Neutrophil (primary cell): ENCODE measurements around the gene DPP8.

Experiments used
- H3K27ac ChIP-seq: fragments of 200-600 bp; sonication (generic); 2 replicates; pipeline ENCODE4 v1.5.1; 2016; ENCODE audit warnings: mild to moderate bottlenecking, moderate library complexity
- H3K27me3 ChIP-seq: fragments of 200-600 bp; sonication (generic); 2 replicates; pipeline ENCODE4 v1.6.0; 2016; ENCODE audit warnings: mild to moderate bottlenecking
- H3K36me3 ChIP-seq: fragments of 200-600 bp; sonication (generic); 2 replicates; pipeline ENCODE4 v1.5.1; 2017
- H3K4me1 ChIP-seq, 2 experiments: fragments of 200-600 bp in 1 of 2; sonication (generic) in 1 of 2; 1 replicate in 1 of 2; 2 replicates in 1 of 2; pipeline versions ENCODE4 v1.5.1 to v1.6.1; 2013 to 2016; ENCODE audit warnings: low read depth in 1 of 2, low read length in 1 of 2, mild to moderate bottlenecking in 1 of 2, moderate library complexity in 1 of 2; ENCODE audit not compliant: control insufficient read depth in 1 of 2, insufficient read depth in 1 of 2
- H3K4me3 ChIP-seq, 2 experiments: fragments of 200-600 bp in 1 of 2; sonication (generic) in 1 of 2; 1 replicate in 1 of 2; 2 replicates in 1 of 2; pipeline ENCODE4 v1.5.1; 2013 to 2016; ENCODE audit warnings: low read depth in 1 of 2, low read length in 1 of 2, mild to moderate bottlenecking in 1 of 2, moderate library complexity in 1 of 2
- H3K9me3 ChIP-seq: fragments of 200-600 bp; sonication (generic); 2 replicates; pipeline ENCODE4 v1.5.1; 2016
- TF ChIP-seq, protein P1 (sequence below): fragments of 200-600 bp; sonication (generic); IDR thresholded peaks from 2 replicates; pipeline ENCODE4 v1.5.1; 2016; ENCODE audit warnings: antibody characterized with exemption

Gene DPP8

DNA sequence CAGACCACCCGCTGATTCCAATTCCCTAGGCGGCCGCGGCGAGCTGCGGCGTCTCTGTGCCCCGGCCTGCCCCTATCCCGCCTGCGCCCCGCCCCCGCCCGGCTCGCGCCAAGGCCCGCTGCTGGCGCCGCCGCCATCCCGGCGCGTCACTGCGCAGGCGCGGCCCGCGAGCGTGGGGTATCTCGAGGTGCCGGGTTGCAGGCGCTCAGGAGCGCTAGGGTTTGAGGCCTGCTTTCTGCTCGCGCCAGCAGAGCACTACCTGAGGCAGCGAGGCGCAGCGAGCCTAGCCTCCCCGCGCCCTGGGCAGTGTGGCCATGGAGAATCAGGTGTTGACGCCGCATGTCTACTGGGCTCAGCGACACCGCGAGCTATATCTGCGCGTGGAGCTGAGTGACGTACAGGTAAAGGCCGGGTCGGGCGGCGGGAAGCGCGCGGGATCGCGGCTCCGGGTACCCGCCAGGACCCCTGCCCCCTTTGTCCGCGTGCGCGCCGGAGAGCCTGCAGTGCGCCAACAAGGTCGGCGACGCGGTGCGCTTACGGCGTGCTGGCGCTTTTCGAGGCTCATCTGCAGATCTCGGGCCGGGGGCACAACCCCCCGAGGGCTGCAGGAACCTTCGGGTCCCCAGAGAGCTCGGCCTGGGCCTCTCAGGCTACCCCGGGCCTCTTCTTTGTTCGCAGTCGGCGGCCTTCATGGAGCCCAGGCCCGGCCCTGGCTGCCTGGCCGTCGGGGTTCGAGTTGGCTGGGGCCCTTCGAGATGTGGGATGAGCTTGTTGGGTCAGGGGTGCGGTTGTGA, 13.0 kb upstream of the DPP8 start, which contains the start of gene HACD3:
Gene HACD3 (plus strand): TSS at position 146 of the 794 bp plus-strand sequence. CDS start 169 bp downstream, at position 315.
- TF ChIP-seq, protein P1, sequence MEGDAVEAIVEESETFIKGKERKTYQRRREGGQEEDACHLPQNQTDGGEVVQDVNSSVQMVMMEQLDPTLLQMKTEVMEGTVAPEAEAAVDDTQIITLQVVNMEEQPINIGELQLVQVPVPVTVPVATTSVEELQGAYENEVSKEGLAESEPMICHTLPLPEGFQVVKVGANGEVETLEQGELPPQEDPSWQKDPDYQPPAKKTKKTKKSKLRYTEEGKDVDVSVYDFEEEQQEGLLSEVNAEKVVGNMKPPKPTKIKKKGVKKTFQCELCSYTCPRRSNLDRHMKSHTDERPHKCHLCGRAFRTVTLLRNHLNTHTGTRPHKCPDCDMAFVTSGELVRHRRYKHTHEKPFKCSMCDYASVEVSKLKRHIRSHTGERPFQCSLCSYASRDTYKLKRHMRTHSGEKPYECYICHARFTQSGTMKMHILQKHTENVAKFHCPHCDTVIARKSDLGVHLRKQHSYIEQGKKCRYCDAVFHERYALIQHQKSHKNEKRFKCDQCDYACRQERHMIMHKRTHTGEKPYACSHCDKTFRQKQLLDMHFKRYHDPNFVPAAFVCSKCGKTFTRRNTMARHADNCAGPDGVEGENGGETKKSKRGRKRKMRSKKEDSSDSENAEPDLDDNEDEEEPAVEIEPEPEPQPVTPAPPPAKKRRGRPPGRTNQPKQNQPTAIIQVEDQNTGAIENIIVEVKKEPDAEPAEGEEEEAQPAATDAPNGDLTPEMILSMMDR, result no peak
- Histone ChIP-seq H3K36me3 (no peaks in the 10 kb centered on the region), H3K27ac (no peak within 1 kb of the TSS), H3K4me3 (peak within 1 kb of the TSS; percentile 69 to 80), H3K27me3 (no peaks in the 10 kb centered on the region), H3K4me1 (peaks cover 12% of the 10 kb centered on the region in 2 experiments), H3K9me3 (no peaks in the 10 kb centered on the region)

DNA sequence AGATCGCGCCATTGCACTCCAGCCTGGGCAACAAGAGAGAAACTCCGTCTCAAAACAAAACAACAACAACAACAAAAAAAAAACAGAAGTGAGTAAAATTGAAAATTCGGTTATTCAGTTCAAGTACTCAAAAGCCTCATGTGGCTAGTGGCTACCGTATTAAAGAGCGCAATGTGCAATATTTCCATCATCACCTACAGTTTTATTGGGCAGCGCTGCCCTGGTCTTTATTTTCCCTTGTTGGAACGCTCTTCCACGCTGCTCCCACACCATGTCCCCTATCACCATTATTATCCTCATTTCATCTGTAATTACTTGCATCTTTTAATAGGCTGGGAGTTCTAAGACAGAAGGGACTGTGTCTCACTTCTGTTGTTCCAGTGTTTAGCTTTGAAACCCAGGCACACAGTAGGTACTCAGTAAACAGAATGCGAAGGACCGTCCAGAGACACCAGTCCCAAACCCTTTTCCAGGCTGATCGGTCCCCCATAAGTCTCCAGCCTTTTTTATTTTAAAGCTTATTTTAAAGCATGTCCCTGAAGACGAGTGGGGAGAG, 12.4 kb upstream of the DPP8 start:
- Histone ChIP-seq H3K36me3 (no peaks in the 10 kb centered on the region), H3K27me3 (no peaks in the 10 kb centered on the region), H3K4me1 (peaks cover 12% of the 10 kb centered on the region in 2 experiments), H3K4me3 (peak overlapping the region; percentile 69 to 80), H3K9me3 (no peaks in the 10 kb centered on the region), H3K27ac (no peak overlapping the region)
- TF ChIP-seq, protein P1, result no peak

DNA sequence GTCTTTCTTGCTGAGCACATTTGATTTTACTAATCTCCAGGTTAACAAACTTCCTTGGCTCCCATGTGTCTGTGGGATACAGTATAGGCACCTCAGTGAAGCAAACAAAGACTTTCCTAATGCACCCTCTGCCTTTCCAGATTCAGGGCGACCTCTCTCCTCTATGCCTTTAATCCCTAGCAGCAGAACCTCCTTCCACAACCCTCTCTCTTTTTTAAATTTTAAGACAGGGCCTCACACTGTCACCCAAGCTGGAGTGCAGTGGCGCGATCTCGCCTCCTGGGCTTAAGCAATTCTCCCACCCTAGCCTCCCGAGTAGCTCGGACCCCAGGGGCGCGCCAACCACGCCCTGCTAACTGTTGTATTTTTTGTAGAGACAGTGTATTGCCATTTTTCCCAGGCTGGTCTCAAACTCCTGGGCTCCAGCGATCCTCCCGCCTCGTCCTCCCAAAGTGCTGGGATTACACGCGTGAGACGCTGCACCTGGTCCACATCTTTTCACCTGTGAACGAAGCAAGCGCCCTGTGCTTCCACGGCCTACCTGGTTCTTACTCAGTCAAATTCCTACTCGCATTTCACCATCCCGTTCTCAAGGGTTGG, 11.1 kb upstream of the DPP8 start:
- H3K4me3 ChIP-seq, result no peak overlapping the region
- H3K9me3 ChIP-seq, result no peaks in the 10 kb centered on the region
- TF ChIP-seq, protein P1, result no peak
- H3K27me3 ChIP-seq, result no peaks in the 10 kb centered on the region
- no peak overlapping the region for H3K27ac ChIP-seq
- no peaks in the 10 kb centered on the region for H3K36me3 ChIP-seq
- H3K4me1 ChIP-seq, result peaks cover 12% of the 10 kb centered on the region in 2 experiments

DNA sequence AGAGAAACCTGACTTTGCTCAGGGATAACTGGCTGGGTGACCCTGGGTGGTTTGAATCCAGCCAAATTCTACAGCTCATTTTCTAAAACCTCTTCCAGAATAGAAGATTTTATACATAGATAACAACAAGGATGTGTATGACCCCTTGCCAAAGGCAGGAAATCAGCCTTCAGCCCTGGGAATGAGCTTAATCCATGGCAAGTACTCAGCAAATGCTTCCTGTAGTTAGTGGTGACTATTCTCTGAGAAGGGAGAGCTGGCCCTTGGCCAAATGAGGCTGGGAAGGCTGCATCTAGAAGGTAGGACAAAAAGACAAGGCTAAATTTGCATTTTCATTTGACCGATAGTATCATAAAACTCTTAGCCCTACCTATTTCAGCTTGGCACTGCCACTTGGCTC, 8.1 kb upstream of the DPP8 start:
- Histone ChIP-seq H3K27ac (no peak overlapping the region), H3K4me3 (no peak overlapping the region), H3K27me3 (no peaks in the 10 kb centered on the region), H3K36me3 (no peaks in the 10 kb centered on the region), H3K9me3 (no peaks in the 10 kb centered on the region), H3K4me1 (peaks cover 5 to 8% of the 10 kb centered on the region in 2 experiments)
- TF ChIP-seq, protein P1, result no peak

DNA sequence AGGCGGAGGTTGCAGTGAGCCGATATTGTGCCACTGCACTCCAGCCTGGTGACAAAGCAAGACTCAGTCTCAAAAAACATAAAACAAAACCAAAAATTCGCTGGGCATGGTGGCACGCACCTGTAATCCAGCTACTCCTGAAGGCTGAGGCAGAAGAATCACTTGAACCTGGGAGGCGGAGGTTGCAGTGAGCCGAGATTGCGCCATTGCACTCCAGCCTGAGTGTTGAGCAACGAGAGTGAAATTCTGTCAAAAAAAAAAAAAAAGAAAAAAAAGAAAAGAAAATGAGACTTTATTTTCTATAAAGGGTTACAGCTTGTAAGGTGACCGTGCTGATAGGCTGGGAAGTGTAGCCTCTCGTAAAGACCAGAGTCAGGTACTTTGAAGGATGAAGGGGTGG, 6.7 kb upstream of the DPP8 start:
- no peak overlapping the region for H3K4me3 ChIP-seq
- H3K36me3 ChIP-seq, result no peaks in the 10 kb centered on the region
- no peak overlapping the region for H3K27ac ChIP-seq
- H3K27me3 ChIP-seq, result no peaks in the 10 kb centered on the region
- H3K9me3 ChIP-seq, result no peaks in the 10 kb centered on the region
- TF ChIP-seq, protein P1, result no peak
- no peaks in the 10 kb centered on the region for H3K4me1 ChIP-seq
